ENCODE results near the gene KLHL2. TPM values are rescaled to one million over a fixed set of nuclear protein-coding genes. Genes with fewer than 3 reads are reported as not detected.

The KLHL2 gene
- total RNA-seq, 6 experiments from 2014 or later, result 10.9 to 13.7 (median 11.4) TPM

DNA sequence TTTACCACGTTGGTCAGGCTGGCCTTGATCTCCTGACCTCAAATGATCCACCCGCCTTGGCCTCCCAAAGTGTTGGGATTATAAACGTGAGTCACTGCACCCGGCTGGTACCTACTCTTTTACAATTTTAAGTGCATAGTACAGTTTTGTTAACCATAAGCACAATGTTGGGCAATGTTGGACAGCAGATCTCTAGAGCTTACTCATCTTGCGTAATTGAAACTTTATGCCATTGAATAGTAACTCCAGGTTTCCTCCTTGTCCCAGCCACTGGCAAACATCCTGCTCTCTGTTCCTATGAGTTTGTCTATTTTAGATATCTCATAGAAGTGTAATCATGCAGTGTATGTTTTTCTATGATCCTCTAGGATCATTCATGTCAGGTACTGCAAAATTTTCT is 162.2 kb downstream of the KLHL2 start:
- no peak for DNase-seq
- Mint-ChIP-seq H3K36me3 (ENCODE audit: low read depth) (no peaks in the 10 kb centered on the region), H3K27me3 (ENCODE audit: insufficient read depth) (peaks cover 2% of the 10 kb centered on the region; the same call in 1 of the 2 replicates), H3K4me1 (ENCODE audit: low read depth) (no peaks in the 10 kb centered on the region), H3K27ac (no peak overlapping the region), H3K4me3 (no peak overlapping the region), H3K9me3 (no peaks in the 10 kb centered on the region)
- TF ChIP-seq, protein P1, sequence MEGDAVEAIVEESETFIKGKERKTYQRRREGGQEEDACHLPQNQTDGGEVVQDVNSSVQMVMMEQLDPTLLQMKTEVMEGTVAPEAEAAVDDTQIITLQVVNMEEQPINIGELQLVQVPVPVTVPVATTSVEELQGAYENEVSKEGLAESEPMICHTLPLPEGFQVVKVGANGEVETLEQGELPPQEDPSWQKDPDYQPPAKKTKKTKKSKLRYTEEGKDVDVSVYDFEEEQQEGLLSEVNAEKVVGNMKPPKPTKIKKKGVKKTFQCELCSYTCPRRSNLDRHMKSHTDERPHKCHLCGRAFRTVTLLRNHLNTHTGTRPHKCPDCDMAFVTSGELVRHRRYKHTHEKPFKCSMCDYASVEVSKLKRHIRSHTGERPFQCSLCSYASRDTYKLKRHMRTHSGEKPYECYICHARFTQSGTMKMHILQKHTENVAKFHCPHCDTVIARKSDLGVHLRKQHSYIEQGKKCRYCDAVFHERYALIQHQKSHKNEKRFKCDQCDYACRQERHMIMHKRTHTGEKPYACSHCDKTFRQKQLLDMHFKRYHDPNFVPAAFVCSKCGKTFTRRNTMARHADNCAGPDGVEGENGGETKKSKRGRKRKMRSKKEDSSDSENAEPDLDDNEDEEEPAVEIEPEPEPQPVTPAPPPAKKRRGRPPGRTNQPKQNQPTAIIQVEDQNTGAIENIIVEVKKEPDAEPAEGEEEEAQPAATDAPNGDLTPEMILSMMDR (IDR thresholded peaks at IDR 0.05), result no peak

DNA sequence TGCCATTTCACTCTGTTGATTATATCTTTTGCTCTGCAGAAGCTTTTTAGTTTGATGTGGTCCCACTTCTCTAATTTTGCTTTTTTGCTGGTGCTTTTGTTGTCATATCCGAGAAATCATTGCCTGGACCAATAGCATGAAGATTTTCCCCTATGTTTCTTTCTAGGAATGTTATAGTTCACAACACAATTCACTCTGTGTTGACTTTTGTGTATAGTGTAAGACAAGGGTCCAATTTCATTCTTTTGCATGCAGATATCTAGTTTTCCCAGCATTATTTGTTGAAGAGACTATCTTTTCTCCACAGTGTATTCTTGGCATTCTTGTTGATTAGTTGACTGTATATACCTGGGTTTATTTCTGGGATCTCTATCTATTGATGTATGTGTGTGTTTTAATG is 163.2 kb downstream of the KLHL2 start:
- Mint-ChIP-seq H3K9me3 (no peaks in the 10 kb centered on the region), H3K4me1 (ENCODE audit: low read depth) (no peaks in the 10 kb centered on the region), H3K27me3 (ENCODE audit: insufficient read depth) (peaks cover 2% of the 10 kb centered on the region; the same call in 1 of the 2 replicates), H3K4me3 (no peak overlapping the region), H3K27ac (no peak overlapping the region), H3K36me3 (ENCODE audit: low read depth) (no peaks in the 10 kb centered on the region)
- TF ChIP-seq, protein P1 (IDR thresholded peaks at IDR 0.05), result no peak
- no peak for DNase-seq

Other genes with a start within 250 kb of the KLHL2 start
- gene TRIM61, start 229.9 kb upstream of the KLHL2 start, total RNA-seq (2021; fragmentation: NEBNext Ultra II Directional; extraction: Animal tissue kit (Norgen Biotek cat#: 25700)), result under 1 TPM in 4 of 6 experiments, not detected in 2; 0.12 to 0.31 (median 0.19) TPM
- gene TRIM60, start 175.6 kb upstream of the KLHL2 start, total RNA-seq (2021; fragmentation: NEBNext Ultra II Directional; extraction: Animal tissue kit (Norgen Biotek cat#: 25700)), result not detected
- not detected for gene TRIM75, start 153.7 kb upstream of the KLHL2 start, total RNA-seq (2021; fragmentation: NEBNext Ultra II Directional; extraction: Animal tissue kit (Norgen Biotek cat#: 25700))
- 10 to 100 TPM; 11.5 to 16.3 (median 15.7) TPM for gene TMEM192, start 94.7 kb upstream of the KLHL2 start, total RNA-seq (2021; fragmentation: NEBNext Ultra II Directional; extraction: Animal tissue kit (Norgen Biotek cat#: 25700))
- gene MSMO1, start 120.1 kb downstream of the KLHL2 start, total RNA-seq (2021; fragmentation: NEBNext Ultra II Directional; extraction: Animal tissue kit (Norgen Biotek cat#: 25700)), result 10 to 100 TPM; 23.8 to 27.9 (median 25.6) TPM
- under 1 TPM in 1 of 6 experiments, not detected in 5; 0.09 TPM for gene CPE, start 171.4 kb downstream of the KLHL2 start, total RNA-seq (2021; fragmentation: NEBNext Ultra II Directional; extraction: Animal tissue kit (Norgen Biotek cat#: 25700))